ENCODE measurements around the gene EPB41L3.

DNA sequence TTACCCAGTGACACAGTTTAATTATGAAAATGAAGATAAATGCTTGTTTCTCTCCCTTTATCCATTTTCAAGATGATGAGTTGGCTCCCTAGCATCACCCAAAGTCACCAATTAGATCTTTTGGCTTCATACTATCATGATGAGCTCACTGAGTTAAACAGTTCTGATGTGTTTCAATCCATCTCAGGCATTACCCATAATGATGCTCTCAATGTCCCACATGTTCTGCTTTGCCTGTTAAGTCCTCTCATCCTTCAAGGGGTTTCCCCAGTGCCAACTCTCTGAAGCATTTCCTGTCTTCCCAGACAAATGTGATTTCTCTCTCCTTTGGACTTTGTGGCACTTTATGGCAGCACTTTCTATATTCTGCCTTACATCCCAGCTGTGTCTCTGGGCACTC is 92.6 kb downstream of the EPB41L3 start:
- TF ChIP-seq, protein P1, sequence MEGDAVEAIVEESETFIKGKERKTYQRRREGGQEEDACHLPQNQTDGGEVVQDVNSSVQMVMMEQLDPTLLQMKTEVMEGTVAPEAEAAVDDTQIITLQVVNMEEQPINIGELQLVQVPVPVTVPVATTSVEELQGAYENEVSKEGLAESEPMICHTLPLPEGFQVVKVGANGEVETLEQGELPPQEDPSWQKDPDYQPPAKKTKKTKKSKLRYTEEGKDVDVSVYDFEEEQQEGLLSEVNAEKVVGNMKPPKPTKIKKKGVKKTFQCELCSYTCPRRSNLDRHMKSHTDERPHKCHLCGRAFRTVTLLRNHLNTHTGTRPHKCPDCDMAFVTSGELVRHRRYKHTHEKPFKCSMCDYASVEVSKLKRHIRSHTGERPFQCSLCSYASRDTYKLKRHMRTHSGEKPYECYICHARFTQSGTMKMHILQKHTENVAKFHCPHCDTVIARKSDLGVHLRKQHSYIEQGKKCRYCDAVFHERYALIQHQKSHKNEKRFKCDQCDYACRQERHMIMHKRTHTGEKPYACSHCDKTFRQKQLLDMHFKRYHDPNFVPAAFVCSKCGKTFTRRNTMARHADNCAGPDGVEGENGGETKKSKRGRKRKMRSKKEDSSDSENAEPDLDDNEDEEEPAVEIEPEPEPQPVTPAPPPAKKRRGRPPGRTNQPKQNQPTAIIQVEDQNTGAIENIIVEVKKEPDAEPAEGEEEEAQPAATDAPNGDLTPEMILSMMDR (IDR thresholded peaks at IDR 0.05 in 8 of 11, conservative IDR thresholded peaks at IDR 0.05 in 3 of 11), result no peak
- TF ChIP-seq POLR2A (IDR thresholded peaks at IDR 0.05) (no peak), POLR2AphosphoS5 (IDR thresholded peaks at IDR 0.05) (no peak)

All from spleen (tissue), 7 donors.